Measurements from ENCODE around the gene SERPINB13.

Gene SERPINB13

GRCh38 chr18:63564021-63564420, 23.1 kb upstream of the SERPINB13 start:
- H3K27ac ChIP-seq (ENCODE audit: low read length) = no peak overlapping the region
- no peaks in the 10 kb centered on the region for H3K27me3 ChIP-seq (ENCODE audit: control insufficient read depth in 1 of 2, insufficient read depth in 2 of 2, low read length in 2 of 2)
- H3K4me3 ChIP-seq (ENCODE audit: low read length in 2 of 2) = no peak overlapping the region
- no peaks in the 10 kb centered on the region for H3K36me3 ChIP-seq (ENCODE audit: control insufficient read depth in 2 of 2, insufficient read depth in 2 of 2, low read length in 2 of 2)
- H3K9me3 ChIP-seq (ENCODE audit: control insufficient read depth in 2 of 2, low read length in 2 of 2) = no peaks in the 10 kb centered on the region
- no peaks in the 10 kb centered on the region for H3K4me1 ChIP-seq (ENCODE audit: control insufficient read depth, insufficient read depth, low read length)
- no peak overlapping the region for H3K9ac ChIP-seq (ENCODE audit: low read length in 2 of 2)

GRCh38 chr18:63564561-63564960, 22.6 kb upstream of the SERPINB13 start:
- Histone ChIP-seq H3K27me3 (ENCODE audit: control insufficient read depth in 1 of 2, insufficient read depth in 2 of 2, low read length in 2 of 2) (no peaks in the 10 kb centered on the region), H3K36me3 (ENCODE audit: control insufficient read depth in 2 of 2, insufficient read depth in 2 of 2, low read length in 2 of 2) (no peaks in the 10 kb centered on the region), H3K4me1 (ENCODE audit: control insufficient read depth, insufficient read depth, low read length) (no peaks in the 10 kb centered on the region)

GRCh38 chr18:63567276-63567675, 19.9 kb upstream of the SERPINB13 start:
- Histone ChIP-seq H3K9me3 (ENCODE audit: control insufficient read depth in 2 of 2, low read length in 2 of 2) (no peaks in the 10 kb centered on the region), H3K27me3 (ENCODE audit: control insufficient read depth in 1 of 2, insufficient read depth in 2 of 2, low read length in 2 of 2) (no peaks in the 10 kb centered on the region), H3K4me1 (ENCODE audit: control insufficient read depth, insufficient read depth, low read length) (no peaks in the 10 kb centered on the region), H3K9ac (ENCODE audit: low read length in 2 of 2) (no peak overlapping the region), H3K4me3 (ENCODE audit: low read length in 2 of 2) (no peak overlapping the region), H3K27ac (ENCODE audit: low read length) (no peak overlapping the region), H3K36me3 (ENCODE audit: control insufficient read depth in 2 of 2, insufficient read depth in 2 of 2, low read length in 2 of 2) (no peaks in the 10 kb centered on the region)

More at GRCh38 chr18:63564561-63564960, 22.6 kb upstream of the SERPINB13 start:
- no peak overlapping the region for H3K9ac ChIP-seq (ENCODE audit: low read length in 2 of 2)
- no peak overlapping the region for H3K27ac ChIP-seq (ENCODE audit: low read length)
- no peaks in the 10 kb centered on the region for H3K9me3 ChIP-seq (ENCODE audit: control insufficient read depth in 2 of 2, low read length in 2 of 2)
- H3K4me3 ChIP-seq (ENCODE audit: low read length in 2 of 2) = no peak overlapping the region

- H3K27me3 ChIP-seq (ENCODE audit: control insufficient read depth in 1 of 2, insufficient read depth in 2 of 2, low read length in 2 of 2) = no peaks in the 10 kb centered on the region
- no peaks in the 10 kb centered on the region for H3K4me1 ChIP-seq (ENCODE audit: control insufficient read depth, insufficient read depth, low read length)
- no peak overlapping the region for H3K4me3 ChIP-seq (ENCODE audit: low read length in 2 of 2)
- H3K36me3 ChIP-seq (ENCODE audit: control insufficient read depth in 2 of 2, insufficient read depth in 2 of 2, low read length in 2 of 2) = no peaks in the 10 kb centered on the region
- no peaks in the 10 kb centered on the region for H3K9me3 ChIP-seq (ENCODE audit: control insufficient read depth in 2 of 2, low read length in 2 of 2)
- no peak overlapping the region for H3K27ac ChIP-seq (ENCODE audit: low read length)
- no peak overlapping the region for H3K9ac ChIP-seq (ENCODE audit: low read length in 2 of 2)
Measured at GRCh38 chr18:63567825-63568224, 19.3 kb upstream of the SERPINB13 start.

- no peak overlapping the region for H3K9ac ChIP-seq (ENCODE audit: low read length in 2 of 2)
- H3K9me3 ChIP-seq (ENCODE audit: control insufficient read depth in 2 of 2, low read length in 2 of 2) = no peaks in the 10 kb centered on the region
- H3K4me3 ChIP-seq (ENCODE audit: low read length in 2 of 2) = no peak overlapping the region
- H3K27me3 ChIP-seq (ENCODE audit: control insufficient read depth in 1 of 2, insufficient read depth in 2 of 2, low read length in 2 of 2) = no peaks in the 10 kb centered on the region
- no peaks in the 10 kb centered on the region for H3K36me3 ChIP-seq (ENCODE audit: control insufficient read depth in 2 of 2, insufficient read depth in 2 of 2, low read length in 2 of 2)
- H3K27ac ChIP-seq (ENCODE audit: low read length) = no peak overlapping the region
- no peaks in the 10 kb centered on the region for H3K4me1 ChIP-seq (ENCODE audit: control insufficient read depth, insufficient read depth, low read length)
Measured at GRCh38 chr18:63570721-63571120, 16.4 kb upstream of the SERPINB13 start.

GRCh38 chr18:63575681-63576080, 11.5 kb upstream of the SERPINB13 start:
- no peaks in the 10 kb centered on the region for H3K36me3 ChIP-seq (ENCODE audit: control insufficient read depth in 2 of 2, insufficient read depth in 2 of 2, low read length in 2 of 2)
- H3K9me3 ChIP-seq (ENCODE audit: control insufficient read depth in 2 of 2, low read length in 2 of 2) = no peaks in the 10 kb centered on the region
- H3K27me3 ChIP-seq (ENCODE audit: control insufficient read depth in 1 of 2, insufficient read depth in 2 of 2, low read length in 2 of 2) = no peaks in the 10 kb centered on the region
- no peak overlapping the region for H3K4me3 ChIP-seq (ENCODE audit: low read length in 2 of 2)
- H3K27ac ChIP-seq (ENCODE audit: low read length) = no peak overlapping the region
- H3K4me1 ChIP-seq (ENCODE audit: control insufficient read depth, insufficient read depth, low read length) = no peaks in the 10 kb centered on the region
- H3K9ac ChIP-seq (ENCODE audit: low read length in 2 of 2) = no peak overlapping the region

GRCh38 chr18:63578357-63578958, 8.7 kb upstream of the SERPINB13 start:
- Histone ChIP-seq H3K27me3 (ENCODE audit: control insufficient read depth in 1 of 2, insufficient read depth in 2 of 2, low read length in 2 of 2) (no peaks in the 10 kb centered on the region), H3K4me1 (ENCODE audit: control insufficient read depth, insufficient read depth, low read length) (no peaks in the 10 kb centered on the region), H3K27ac (ENCODE audit: low read length) (no peak overlapping the region), H3K4me3 (ENCODE audit: low read length in 2 of 2) (no peak overlapping the region), H3K36me3 (ENCODE audit: control insufficient read depth in 2 of 2, insufficient read depth in 2 of 2, low read length in 2 of 2) (no peaks in the 10 kb centered on the region), H3K9me3 (ENCODE audit: control insufficient read depth in 2 of 2, low read length in 2 of 2) (no peaks in the 10 kb centered on the region), H3K9ac (ENCODE audit: low read length in 2 of 2) (no peak overlapping the region)

GRCh38 chr18:63579616-63580015, 7.5 kb upstream of the SERPINB13 start:
- Histone ChIP-seq H3K9me3 (ENCODE audit: control insufficient read depth in 2 of 2, low read length in 2 of 2) (no peaks in the 10 kb centered on the region), H3K4me3 (ENCODE audit: low read length in 2 of 2) (no peak overlapping the region), H3K9ac (ENCODE audit: low read length in 2 of 2) (no peak overlapping the region), H3K27me3 (ENCODE audit: control insufficient read depth in 1 of 2, insufficient read depth in 2 of 2, low read length in 2 of 2) (no peaks in the 10 kb centered on the region), H3K36me3 (ENCODE audit: control insufficient read depth in 2 of 2, insufficient read depth in 2 of 2, low read length in 2 of 2) (no peaks in the 10 kb centered on the region), H3K4me1 (ENCODE audit: control insufficient read depth, insufficient read depth, low read length) (no peaks in the 10 kb centered on the region), H3K27ac (ENCODE audit: low read length) (no peak overlapping the region)

GRCh38 chr18:63585988-63586387, 1.2 kb upstream of the SERPINB13 start:
- H3K4me1 ChIP-seq (ENCODE audit: control insufficient read depth, insufficient read depth, low read length) = no peaks in the 10 kb centered on the region
- H3K36me3 ChIP-seq (ENCODE audit: control insufficient read depth in 2 of 2, insufficient read depth in 2 of 2, low read length in 2 of 2) = no peaks in the 10 kb centered on the region
- H3K9me3 ChIP-seq (ENCODE audit: control insufficient read depth in 2 of 2, low read length in 2 of 2) = no peaks in the 10 kb centered on the region
- no peak overlapping the region for H3K27ac ChIP-seq (ENCODE audit: low read length)
- H3K4me3 ChIP-seq (ENCODE audit: low read length in 2 of 2) = no peak overlapping the region
- H3K27me3 ChIP-seq (ENCODE audit: control insufficient read depth in 1 of 2, insufficient read depth in 2 of 2, low read length in 2 of 2) = no peaks in the 10 kb centered on the region
- H3K9ac ChIP-seq (ENCODE audit: low read length in 2 of 2) = no peak overlapping the region

GRCh38 chr18:63586431-63586830, 712 bp upstream of the SERPINB13 start:
- Histone ChIP-seq H3K4me3 (ENCODE audit: low read length in 2 of 2) (no peak overlapping the region), H3K9ac (ENCODE audit: low read length in 2 of 2) (no peak overlapping the region), H3K27ac (ENCODE audit: low read length) (no peak overlapping the region), H3K9me3 (ENCODE audit: control insufficient read depth in 2 of 2, low read length in 2 of 2) (no peaks in the 10 kb centered on the region), H3K36me3 (ENCODE audit: control insufficient read depth in 2 of 2, insufficient read depth in 2 of 2, low read length in 2 of 2) (no peaks in the 10 kb centered on the region), H3K27me3 (ENCODE audit: control insufficient read depth in 1 of 2, insufficient read depth in 2 of 2, low read length in 2 of 2) (no peaks in the 10 kb centered on the region), H3K4me1 (ENCODE audit: control insufficient read depth, insufficient read depth, low read length) (no peaks in the 10 kb centered on the region)

- no peaks in the 10 kb centered on the region for H3K4me1 ChIP-seq (ENCODE audit: control insufficient read depth, insufficient read depth, low read length)
Measured at GRCh38 chr18:63588909-63589308, 1.8 kb downstream of the SERPINB13 start.

More at GRCh38 chr18:63588909-63589308, 1.8 kb downstream of the SERPINB13 start:
- H3K27me3 ChIP-seq (ENCODE audit: control insufficient read depth in 1 of 2, insufficient read depth in 2 of 2, low read length in 2 of 2) = no peaks in the 10 kb centered on the region
- no peak overlapping the region for H3K4me3 ChIP-seq (ENCODE audit: low read length in 2 of 2)
- H3K27ac ChIP-seq (ENCODE audit: low read length) = no peak overlapping the region
- H3K9ac ChIP-seq (ENCODE audit: low read length in 2 of 2) = no peak overlapping the region
- H3K36me3 ChIP-seq (ENCODE audit: control insufficient read depth in 2 of 2, insufficient read depth in 2 of 2, low read length in 2 of 2) = no peaks in the 10 kb centered on the region
- no peaks in the 10 kb centered on the region for H3K9me3 ChIP-seq (ENCODE audit: control insufficient read depth in 2 of 2, low read length in 2 of 2)

Data from stomach smooth muscle (tissue), 2 donors.